ELF-1 (cell line): ENCODE data around the gene SLU7.

Experiments
- DNase-seq: peaks from one replicate; pipeline ENCODE4 v3.0.0-alpha.2; 2016; ENCODE audit warnings: low read depth, low spot score

SLU7 gene

GRCh38 chr5:160419458-160420330 lies 813 bp upstream of the SLU7 start:
- DNase-seq = no peak

GRCh38 chr5:160399402-160400353 lies 19.2 kb downstream of the SLU7 start, which contains the start of gene FAM200C:
FAM200C (minus strand) TSS chr5:160400054; CDS start chr5:160395490, 4,564 bp downstream.
- peak; percentile 95 for DNase-seq

GRCh38 chr5:160398806-160399205 lies 20.1 kb downstream of the SLU7 start:
- no peak for DNase-seq

GRCh38 chr5:160397492-160397891 lies 21.4 kb downstream of the SLU7 start:
- no peak for DNase-seq

GRCh38 chr5:160395111-160395510 lies 23.8 kb downstream of the SLU7 start:
- no peak for DNase-seq

GRCh38 chr5:160390787-160391696 lies 27.8 kb downstream of the SLU7 start:
- DNase-seq = no peak

GRCh38 chr5:160387445-160387844 lies 31.4 kb downstream of the SLU7 start:
- no peak for DNase-seq

- DNase-seq = no peak
These were observed 33.4 kb downstream of the SLU7 start for GRCh38 chr5:160385496-160385895.

- no peak for DNase-seq
These were observed 34.2 kb downstream of the SLU7 start for GRCh38 chr5:160384681-160385080.

GRCh38 chr5:160382346-160382745 lies 36.5 kb downstream of the SLU7 start:
- no peak for DNase-seq

- DNase-seq = no peak
These were observed 38.8 kb downstream of the SLU7 start for GRCh38 chr5:160380041-160380440.

GRCh38 chr5:160379511-160379910 lies 39.4 kb downstream of the SLU7 start:
- no peak for DNase-seq

- DNase-seq = no peak
These were observed 40.6 kb downstream of the SLU7 start for GRCh38 chr5:160378330-160378729.

GRCh38 chr5:160377651-160378050 lies 41.2 kb downstream of the SLU7 start:
- no peak for DNase-seq

GRCh38 chr5:160376416-160376815 lies 42.5 kb downstream of the SLU7 start:
- no peak for DNase-seq

GRCh38 chr5:160375701-160376100 lies 43.2 kb downstream of the SLU7 start:
- DNase-seq = no peak

GRCh38 chr5:160375166-160375565 lies 43.7 kb downstream of the SLU7 start:
- no peak for DNase-seq

GRCh38 chr5:160371294-160371693 lies 47.6 kb downstream of the SLU7 start:
- DNase-seq = no peak

- DNase-seq = no peak
These were observed 48.2 kb downstream of the SLU7 start for GRCh38 chr5:160370713-160371034.

GRCh38 chr5:160369990-160370712 lies 48.7 kb downstream of the SLU7 start, which contains the start of gene C1QTNF2:
C1QTNF2 (minus strand) TSS chr5:160370626; CDS start chr5:160355011, 15,615 bp downstream.
- DNase-seq = peak; percentile 71

GRCh38 chr5:160367885-160368284 lies 51.0 kb downstream of the SLU7 start:
- no peak for DNase-seq
